Right lobe of liver (tissue), 4 donors: ENCODE data around the gene ARFIP1.

Experiments
- CTCF ChIP-seq, 4 donors: fragments of 200-600 bp in 3 of 4; fragments of 450-650 bp in 1 of 4; IDR thresholded peaks; one replicate each; pipeline versions ENCODE4 v1.5.1 to v1.8.0; 2016 to 2022; ENCODE audit warnings: antibody characterized with exemption in 4 of 4, mild to moderate bottlenecking in 2 of 4
- POLR2A ChIP-seq: fragments of 450-650 bp; IDR thresholded peaks from one replicate; pipeline ENCODE4 v1.6.1; 2017; ENCODE audit warnings: antibody characterized with exemption, mild to moderate bottlenecking
- donor health status: DM: no; HTN: no; CAD: no.
- donor health status: DM: no; HTN: no; CAD: no.
- donor health status: DM: no; HTN: yes; CAD: no.

GRCh38 chr4:152803541-152803940 lies 23.8 kb downstream of the ARFIP1 start:
- TF ChIP-seq CTCF (IDR thresholded peaks at IDR 0.05) = no peak
- no peak for TF ChIP-seq POLR2A
